GM18502 (cell line): Measurements from ENCODE around the gene RUNX2.

Experiments used
- ATAC-seq: cut with Tn5 transposase; IDR thresholded peaks from one replicate; pipeline ENCODE4 v1.9.1; 2021; ENCODE audit warnings: mild to moderate bottlenecking; ENCODE audit not compliant: unreplicated experiment, poor library complexity

Gene RUNX2

GRCh38 chr6:45350186-45350710 lies 22.1 kb downstream of the RUNX2 start:
- ATAC-seq, result no peak

- no peak for ATAC-seq
Measured at GRCh38 chr6:45351076-45351475, 22.9 kb downstream of the RUNX2 start.

- ATAC-seq, result no peak
Measured at GRCh38 chr6:45351667-45352066, 23.5 kb downstream of the RUNX2 start.

GRCh38 chr6:45353654-45354053 lies 25.5 kb downstream of the RUNX2 start:
- ATAC-seq, result no peak

- ATAC-seq, result no peak
Measured at GRCh38 chr6:45364466-45364865, 36.3 kb downstream of the RUNX2 start.

- no peak for ATAC-seq
Measured at GRCh38 chr6:45365036-45365435, 36.9 kb downstream of the RUNX2 start.

- ATAC-seq, result no peak
Measured at GRCh38 chr6:45366534-45366933, 38.4 kb downstream of the RUNX2 start.

GRCh38 chr6:45367999-45368398 lies 39.9 kb downstream of the RUNX2 start:
- ATAC-seq, result no peak

- no peak for ATAC-seq
Measured at GRCh38 chr6:45369870-45370269, 41.7 kb downstream of the RUNX2 start.

- no peak for ATAC-seq
Measured at GRCh38 chr6:45371924-45372573, 43.9 kb downstream of the RUNX2 start.

- no peak for ATAC-seq
Measured at GRCh38 chr6:45375449-45375848, 47.3 kb downstream of the RUNX2 start.

- no peak for ATAC-seq
Measured at GRCh38 chr6:45376310-45377042, 48.3 kb downstream of the RUNX2 start.

GRCh38 chr6:45377043-45377553 lies 49.0 kb downstream of the RUNX2 start:
- ATAC-seq, result peak; percentile 1

GRCh38 chr6:45377554-45378333 lies 49.6 kb downstream of the RUNX2 start, which contains the start of gene SUPT3H:
Gene SUPT3H (minus strand): TSS chr6:45377934.
- peak; percentile 92 for ATAC-seq

- peak; percentile 32 for ATAC-seq
Measured at GRCh38 chr6:45378334-45378926, 50.3 kb downstream of the RUNX2 start.

- no peak for ATAC-seq
Measured at GRCh38 chr6:45382391-45382790, 54.3 kb downstream of the RUNX2 start.

GRCh38 chr6:45386501-45386900 lies 58.4 kb downstream of the RUNX2 start:
- ATAC-seq, result no peak

- ATAC-seq, result no peak
Measured at GRCh38 chr6:45387236-45387635, 59.1 kb downstream of the RUNX2 start.

GRCh38 chr6:45388328-45388727 lies 60.2 kb downstream of the RUNX2 start:
- ATAC-seq, result no peak

- ATAC-seq, result no peak
Measured at GRCh38 chr6:45394586-45395095, 66.5 kb downstream of the RUNX2 start.
